HEK293 (cell line): Measurements from ENCODE around the gene SUPT3H.

Experiments used
- MEIS1 ChIP-seq: sonication (generic); formaldehyde crosslinking; IDR thresholded peaks from 2 replicates; pipeline ENCODE4 v1.8.1; 2022; ENCODE audit warnings: missing genetic modification reagents, mild to moderate bottlenecking, borderline replicate concordance
- TCF7L2 ChIP-seq: IDR thresholded peaks from 2 replicates; pipeline ENCODE4 v1.6.1; 2011; ENCODE audit warnings: low read depth, mild to moderate bottlenecking, inconsistent platforms, low read length, moderate library complexity, borderline replicate concordance
- ZNF354C ChIP-seq: fragments of 450-650 bp; formaldehyde crosslinking; IDR thresholded peaks from 2 replicates; pipeline ENCODE4 v1.5.1; 2016; ENCODE audit warnings: missing biosample characterization, missing genetic modification characterization, low read depth, borderline replicate concordance
- ZNF510 ChIP-seq: fragments of 450-650 bp; formaldehyde crosslinking; IDR thresholded peaks from 2 replicates; pipeline ENCODE4 v1.5.1; 2018; ENCODE audit warnings: mild to moderate bottlenecking, missing genetic modification characterization, missing biosample characterization; ENCODE audit not compliant: insufficient replicate concordance
- ZNF548 ChIP-seq: fragments of 450-650 bp; formaldehyde crosslinking; IDR thresholded peaks from 2 replicates; pipeline ENCODE4 v1.5.1; 2016; ENCODE audit warnings: missing biosample characterization, missing genetic modification characterization
- ZNF747 ChIP-seq: fragments of 450-650 bp; formaldehyde crosslinking; IDR thresholded peaks from 2 replicates; pipeline ENCODE4 v1.5.1; 2016; ENCODE audit warnings: missing biosample characterization, missing genetic modification characterization
- TF ChIP-seq, protein P1 (sequence below): fragments of 450-650 bp; formaldehyde crosslinking; IDR thresholded peaks from 2 replicates; pipeline ENCODE4 v1.5.1; 2016; ENCODE audit warnings: missing biosample characterization, missing genetic modification characterization
- TF ChIP-seq, protein P2 (sequence below): fragments of 450-650 bp; formaldehyde crosslinking; IDR thresholded peaks from 2 replicates; pipeline ENCODE4 v1.5.1; 2016; ENCODE audit warnings: missing biosample characterization, missing genetic modification characterization

GRCh38 chr6:44918671-44919296 lies 458.9 kb downstream of the SUPT3H start:
- TF ChIP-seq ZNF548 (tag by site-specific recombination) (no peak), ZNF510 (tag by site-specific recombination) (no peak), ZNF747 (tag by site-specific recombination) (no peak), TCF7L2 (no peak), MEIS1 (CRISPR knock-in tag) (no peak), ZNF354C (no peak)
- TF ChIP-seq, protein P1, sequence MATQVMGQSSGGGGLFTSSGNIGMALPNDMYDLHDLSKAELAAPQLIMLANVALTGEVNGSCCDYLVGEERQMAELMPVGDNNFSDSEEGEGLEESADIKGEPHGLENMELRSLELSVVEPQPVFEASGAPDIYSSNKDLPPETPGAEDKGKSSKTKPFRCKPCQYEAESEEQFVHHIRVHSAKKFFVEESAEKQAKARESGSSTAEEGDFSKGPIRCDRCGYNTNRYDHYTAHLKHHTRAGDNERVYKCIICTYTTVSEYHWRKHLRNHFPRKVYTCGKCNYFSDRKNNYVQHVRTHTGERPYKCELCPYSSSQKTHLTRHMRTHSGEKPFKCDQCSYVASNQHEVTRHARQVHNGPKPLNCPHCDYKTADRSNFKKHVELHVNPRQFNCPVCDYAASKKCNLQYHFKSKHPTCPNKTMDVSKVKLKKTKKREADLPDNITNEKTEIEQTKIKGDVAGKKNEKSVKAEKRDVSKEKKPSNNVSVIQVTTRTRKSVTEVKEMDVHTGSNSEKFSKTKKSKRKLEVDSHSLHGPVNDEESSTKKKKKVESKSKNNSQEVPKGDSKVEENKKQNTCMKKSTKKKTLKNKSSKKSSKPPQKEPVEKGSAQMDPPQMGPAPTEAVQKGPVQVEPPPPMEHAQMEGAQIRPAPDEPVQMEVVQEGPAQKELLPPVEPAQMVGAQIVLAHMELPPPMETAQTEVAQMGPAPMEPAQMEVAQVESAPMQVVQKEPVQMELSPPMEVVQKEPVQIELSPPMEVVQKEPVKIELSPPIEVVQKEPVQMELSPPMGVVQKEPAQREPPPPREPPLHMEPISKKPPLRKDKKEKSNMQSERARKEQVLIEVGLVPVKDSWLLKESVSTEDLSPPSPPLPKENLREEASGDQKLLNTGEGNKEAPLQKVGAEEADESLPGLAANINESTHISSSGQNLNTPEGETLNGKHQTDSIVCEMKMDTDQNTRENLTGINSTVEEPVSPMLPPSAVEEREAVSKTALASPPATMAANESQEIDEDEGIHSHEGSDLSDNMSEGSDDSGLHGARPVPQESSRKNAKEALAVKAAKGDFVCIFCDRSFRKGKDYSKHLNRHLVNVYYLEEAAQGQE (tag by site-specific recombination), result no peak
- TF ChIP-seq, protein P2, sequence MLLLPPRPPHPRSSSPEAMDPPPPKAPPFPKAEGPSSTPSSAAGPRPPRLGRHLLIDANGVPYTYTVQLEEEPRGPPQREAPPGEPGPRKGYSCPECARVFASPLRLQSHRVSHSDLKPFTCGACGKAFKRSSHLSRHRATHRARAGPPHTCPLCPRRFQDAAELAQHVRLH (tag by site-specific recombination), result no peak
